DND-41 (cell line): Measurements from ENCODE around the gene TAOK1.

Experiments
- CTCF ChIP-seq: IDR thresholded peaks from 2 replicates; pipeline ENCODE4 v1.5.1; 2012; ENCODE audit warnings: borderline replicate concordance, low read length, moderate library complexity, mild to moderate bottlenecking; ENCODE audit not compliant: poor library complexity, severe bottlenecking; ENCODE audit errors: extremely low read depth
- EZH2 ChIP-seq: IDR thresholded peaks from 3 replicates; pipeline ENCODE4 v1.6.1; 2012; ENCODE audit warnings: borderline replicate concordance, low read depth, mild to moderate bottlenecking, moderate library complexity, low read length, inconsistent platforms; ENCODE audit not compliant: severe bottlenecking

- TF ChIP-seq CTCF (no peak), EZH2 (no peak)
Measured at GRCh38 chr17:29483503-29483902, 93.3 kb downstream of the TAOK1 start.
